HG03457 (cell line): ENCODE results near the gene UGT1A10.
"Not testable (repeated sequence)": the region's sequence is repeated elsewhere in the genome, so short reads cannot be mapped to it uniquely, and the experiment has no call there.

ENCODE experiments used
- ATAC-seq: cut with Tn5 transposase; IDR thresholded peaks from one replicate; pipeline ENCODE4 v1.9.1; 2021; ENCODE audit warnings: moderate number of reproducible peaks; ENCODE audit not compliant: unreplicated experiment

UGT1A10 gene

DNA sequence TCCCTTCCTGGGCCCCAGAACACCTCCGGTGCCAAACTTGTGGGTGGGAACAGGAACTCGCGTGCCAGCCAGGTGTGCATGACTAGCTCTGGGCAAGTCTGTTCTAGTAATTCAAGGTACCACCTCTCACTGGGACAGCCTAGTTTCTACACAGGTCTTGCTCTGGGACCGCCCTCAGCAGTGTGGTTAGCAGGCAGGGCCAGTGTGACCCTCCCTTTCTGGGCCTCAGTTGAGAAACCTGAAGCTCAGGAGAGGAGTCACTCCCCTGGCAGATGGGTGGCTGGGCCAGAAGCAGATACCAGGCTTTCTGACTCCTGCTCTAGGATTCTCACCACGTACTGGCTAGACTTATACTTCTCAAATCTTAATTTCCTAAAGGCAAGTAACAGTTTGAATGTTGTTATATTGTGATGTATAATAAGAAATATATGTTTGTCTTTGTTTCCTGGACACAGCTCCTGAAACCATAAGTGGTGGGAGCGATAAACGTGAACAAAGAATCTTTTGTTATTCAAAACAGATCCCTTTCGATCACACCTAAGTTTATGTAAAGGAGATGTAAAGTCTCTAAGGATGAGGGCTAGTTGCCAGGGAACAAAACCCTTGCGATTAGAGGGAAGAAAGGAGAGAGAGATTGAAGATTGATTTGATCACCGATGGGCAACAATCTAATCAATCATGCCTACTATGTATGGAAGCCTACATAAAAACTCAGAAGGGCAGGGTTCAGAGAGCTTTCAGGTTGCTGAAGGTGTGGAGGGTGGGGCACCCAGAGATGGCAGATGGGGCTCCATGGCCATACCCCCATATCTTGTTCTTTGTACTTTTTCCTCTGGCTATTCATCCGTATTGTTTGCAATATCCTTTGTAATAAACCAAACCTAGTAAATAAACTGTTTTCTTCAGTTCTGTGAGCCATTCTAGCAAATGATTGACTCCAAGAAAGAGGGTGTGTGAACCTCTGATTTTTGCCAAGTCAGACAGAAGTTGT, 55.5 kb downstream of the UGT1A10 start:
- no peak for ATAC-seq

GRCh38 chr2:233692648-233693047, 56.4 kb downstream of the UGT1A10 start, which contains the start of gene UGT1A6:
UGT1A6 (plus strand) TSS chr2:233692890; CDS start chr2:233693005, 115 bp downstream.
- ATAC-seq, result no peak

DNA sequence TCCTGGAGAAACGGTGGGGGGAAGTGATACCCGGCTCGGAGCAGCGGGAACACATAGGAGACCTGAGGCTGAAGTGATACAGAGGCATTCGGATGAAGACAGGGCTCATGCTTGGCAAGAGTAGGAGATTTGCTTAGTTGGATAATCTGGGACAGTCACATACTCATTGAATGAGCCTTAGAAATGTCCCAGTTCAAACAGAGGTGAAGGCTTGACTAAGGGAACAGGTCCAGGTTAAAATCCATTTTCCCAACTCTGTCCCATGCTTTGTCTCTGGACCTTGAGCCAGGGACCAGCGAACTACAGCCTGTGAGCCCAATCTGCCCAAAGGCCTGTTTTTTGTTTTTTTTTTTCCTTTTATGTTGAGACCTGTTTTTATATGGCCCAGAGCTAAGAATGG, 57.7 kb downstream of the UGT1A10 start:
- ATAC-seq, result no peak

GRCh38 chr2:233698740-233699139, 62.5 kb downstream of the UGT1A10 start:
- no peak for ATAC-seq

- ATAC-seq, result no peak
Observed at GRCh38 chr2:233699424-233700027, 63.3 kb downstream of the UGT1A10 start.

DNA sequence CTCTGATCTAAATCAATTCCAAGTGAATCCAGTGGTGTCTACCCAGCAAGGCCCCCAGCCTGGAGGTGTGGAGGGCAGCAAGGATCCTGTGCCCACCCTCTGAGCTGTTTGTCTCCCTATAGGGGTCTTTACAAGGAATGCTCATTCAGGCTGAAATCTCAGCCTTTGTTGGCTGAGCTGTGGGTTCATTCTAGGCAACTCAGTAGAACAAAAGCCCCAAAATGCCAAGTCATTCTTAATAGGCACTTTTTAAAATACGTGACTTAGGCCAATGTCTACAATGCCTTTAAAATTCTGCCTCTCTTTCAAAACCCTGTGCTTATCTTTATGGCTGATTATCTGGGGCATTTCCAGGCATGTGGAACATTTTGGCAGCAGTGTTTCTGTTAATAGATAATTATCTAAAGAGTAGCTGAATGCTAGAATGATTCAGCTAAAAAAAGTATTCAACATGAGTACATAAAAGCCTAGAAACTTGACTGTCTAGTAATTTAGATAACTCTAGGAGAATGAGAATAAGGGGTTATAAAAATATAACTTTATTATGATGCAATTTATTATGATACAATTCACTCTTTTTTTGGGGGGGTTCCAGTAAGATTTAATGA, 63.9 kb downstream of the UGT1A10 start:
- no peak for ATAC-seq

DNA sequence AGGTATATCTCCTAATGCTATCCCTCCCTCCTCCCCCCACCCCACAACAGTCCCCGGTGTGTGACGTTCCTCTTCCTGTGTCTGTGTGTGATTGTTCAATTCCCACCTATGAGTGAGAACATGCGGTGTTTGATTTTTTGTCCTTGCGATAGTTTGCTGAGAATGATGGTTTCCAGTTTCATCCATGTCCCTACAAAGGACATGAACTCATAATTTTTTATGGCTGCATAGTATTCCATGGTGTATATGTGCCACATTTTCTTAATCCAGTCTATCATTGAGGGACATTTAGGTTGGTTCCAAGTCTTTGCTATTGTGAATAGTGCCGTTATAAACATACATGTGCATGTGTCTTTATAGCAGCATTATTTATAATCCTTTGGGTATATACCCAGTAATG, 64.6 kb downstream of the UGT1A10 start:
- not testable (repeated sequence) for ATAC-seq

GRCh38 chr2:233702238-233702637, 66.0 kb downstream of the UGT1A10 start:
- ATAC-seq, result no peak

- ATAC-seq, result no peak
Observed at GRCh38 chr2:233705911-233706506, 69.8 kb downstream of the UGT1A10 start.

DNA sequence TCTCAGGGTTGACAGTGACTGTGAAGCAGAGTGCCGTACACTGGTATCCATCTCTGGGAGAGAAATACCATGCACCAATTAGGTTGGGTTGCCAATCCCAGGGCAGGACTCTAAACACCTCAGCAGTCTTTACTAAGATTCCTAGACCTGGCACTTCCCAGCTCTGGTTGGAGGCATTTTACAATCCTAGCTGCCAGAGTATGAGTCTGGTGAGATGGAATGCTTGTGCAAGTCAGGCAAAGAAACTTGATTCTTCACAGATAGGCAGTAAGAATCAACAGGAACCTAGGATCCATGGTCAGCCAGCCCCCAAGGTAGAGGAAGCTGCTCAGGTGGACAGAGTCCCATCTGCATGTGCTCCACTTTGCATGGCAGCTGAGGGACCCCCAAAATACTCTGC, 70.5 kb downstream of the UGT1A10 start:
- no peak for ATAC-seq

GRCh38 chr2:233707940-233708644, 71.8 kb downstream of the UGT1A10 start:
- no peak for ATAC-seq

GRCh38 chr2:233708942-233709341, 72.7 kb downstream of the UGT1A10 start:
- ATAC-seq, result no peak

DNA sequence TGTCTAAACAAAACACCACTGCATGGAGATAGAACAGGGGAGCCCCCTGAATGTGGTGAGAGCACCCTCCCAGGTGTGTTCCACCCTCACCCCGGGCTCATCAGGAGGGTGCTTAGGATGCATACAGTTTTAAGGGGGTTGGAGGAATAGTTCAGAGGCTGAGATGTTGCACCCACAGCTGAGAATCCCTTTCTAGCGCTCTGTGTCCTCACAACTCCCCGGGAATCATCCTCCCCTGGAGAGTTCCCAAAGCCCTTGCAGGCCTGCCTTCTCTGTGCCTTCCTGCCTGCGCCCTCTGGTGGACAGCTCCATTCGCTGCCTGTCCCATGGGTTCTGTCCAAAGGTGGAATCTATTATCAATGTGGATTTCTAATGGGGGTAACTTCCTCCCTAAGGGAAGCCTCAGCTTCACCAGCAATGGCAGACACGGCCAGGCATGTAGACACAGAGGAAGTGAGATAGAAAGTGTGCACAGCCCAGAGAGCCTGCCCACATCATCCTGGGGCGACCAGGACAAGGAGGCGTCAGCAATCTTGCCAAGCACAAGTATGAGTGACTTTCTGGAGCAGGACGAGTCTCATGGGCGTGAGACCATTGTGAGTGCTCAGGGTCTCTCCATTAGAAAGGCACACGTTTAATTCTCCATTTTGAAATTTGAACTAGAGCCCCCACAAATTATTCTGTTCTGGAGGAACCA, 75.2 kb downstream of the UGT1A10 start:
- no peak for ATAC-seq

DNA sequence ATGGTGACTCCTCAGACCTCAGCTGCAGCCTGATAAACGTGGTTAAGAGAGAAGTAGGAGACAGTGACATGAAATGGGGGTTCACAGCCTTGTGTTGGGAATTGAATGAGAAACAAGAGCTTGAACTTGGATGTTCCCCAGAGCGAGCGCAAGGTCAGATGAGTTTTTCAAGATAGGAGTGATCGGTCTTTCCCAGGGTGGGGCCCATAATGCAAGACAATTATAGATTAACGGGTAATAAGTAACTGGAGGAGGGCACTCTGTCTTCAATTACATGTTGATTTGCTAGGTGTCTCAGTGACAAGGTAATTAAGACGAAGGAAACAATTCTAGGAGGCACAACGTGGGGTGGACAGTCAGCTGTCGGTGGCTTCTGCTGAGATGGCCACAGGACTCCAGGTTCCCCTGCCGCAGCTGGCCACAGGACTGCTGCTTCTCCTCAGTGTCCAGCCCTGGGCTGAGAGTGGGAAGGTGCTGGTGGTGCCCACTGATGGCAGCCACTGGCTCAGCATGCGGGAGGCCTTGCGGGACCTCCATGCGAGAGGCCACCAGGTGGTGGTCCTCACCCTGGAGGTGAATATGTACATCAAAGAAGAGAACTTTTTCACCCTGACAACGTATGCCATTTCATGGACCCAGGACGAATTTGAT, 76.5 kb downstream of the UGT1A10 start, which contains the start of gene UGT1A5:
TSS of gene UGT1A5 (plus strand) at position 297 of the 651 bp plus-strand sequence. CDS start at position 382, 85 bp downstream.
- ATAC-seq, result no peak

DNA sequence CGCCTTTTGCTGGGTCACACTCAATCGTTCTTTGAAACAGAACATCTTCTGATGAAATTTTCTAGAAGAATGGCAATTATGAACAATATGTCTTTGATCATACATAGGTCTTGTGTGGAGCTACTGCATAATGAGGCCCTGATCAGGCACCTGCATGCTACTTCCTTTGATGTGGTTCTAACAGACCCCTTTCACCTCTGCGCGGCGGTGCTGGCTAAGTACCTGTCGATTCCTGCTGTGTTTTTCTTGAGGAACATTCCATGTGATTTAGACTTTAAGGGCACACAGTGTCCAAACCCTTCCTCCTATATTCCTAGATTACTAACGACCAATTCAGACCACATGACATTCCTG, 77.0 kb downstream of the UGT1A10 start:
- no peak for ATAC-seq

DNA sequence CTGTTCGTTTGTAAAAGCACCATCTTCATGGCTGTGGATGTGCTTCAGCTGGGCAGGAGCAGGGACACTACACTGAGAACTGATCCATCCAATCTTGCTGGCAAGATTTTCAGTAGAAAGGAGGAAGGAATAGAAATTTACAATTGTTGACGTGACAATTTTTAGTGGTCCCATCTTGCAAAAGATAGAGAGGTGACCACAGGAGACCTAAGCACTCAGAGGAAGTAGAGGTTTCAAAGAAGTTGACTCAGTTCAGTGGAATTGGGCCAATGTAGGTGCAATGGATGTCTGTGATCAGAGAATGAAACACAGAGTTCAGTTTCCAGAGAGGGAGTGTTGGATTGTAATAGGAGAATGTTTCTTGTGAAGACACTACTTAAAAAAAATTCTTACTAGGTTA, 77.9 kb downstream of the UGT1A10 start:
- ATAC-seq, result no peak

DNA sequence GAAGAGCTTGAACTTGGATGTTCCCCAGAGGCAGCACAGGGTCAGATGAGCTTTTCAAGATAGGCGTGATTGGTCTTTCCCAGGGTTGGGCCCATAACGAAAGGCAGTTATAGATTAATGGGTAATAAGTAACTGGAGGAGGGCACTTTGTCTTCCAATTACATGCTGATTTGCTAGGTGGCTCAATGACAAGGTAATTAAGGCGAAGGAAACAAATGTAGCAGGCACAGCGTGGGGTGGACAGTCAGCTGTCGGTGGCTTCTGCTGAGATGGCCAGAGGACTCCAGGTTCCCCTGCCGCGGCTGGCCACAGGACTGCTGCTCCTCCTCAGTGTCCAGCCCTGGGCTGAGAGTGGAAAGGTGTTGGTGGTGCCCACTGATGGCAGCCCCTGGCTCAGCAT, 82.3 kb downstream of the UGT1A10 start, which contains the start of gene UGT1A4:
TSS of gene UGT1A4 (plus strand) at position 185 of the 400 bp plus-strand sequence. CDS start at position 270, 85 bp downstream.
- no peak for ATAC-seq

DNA sequence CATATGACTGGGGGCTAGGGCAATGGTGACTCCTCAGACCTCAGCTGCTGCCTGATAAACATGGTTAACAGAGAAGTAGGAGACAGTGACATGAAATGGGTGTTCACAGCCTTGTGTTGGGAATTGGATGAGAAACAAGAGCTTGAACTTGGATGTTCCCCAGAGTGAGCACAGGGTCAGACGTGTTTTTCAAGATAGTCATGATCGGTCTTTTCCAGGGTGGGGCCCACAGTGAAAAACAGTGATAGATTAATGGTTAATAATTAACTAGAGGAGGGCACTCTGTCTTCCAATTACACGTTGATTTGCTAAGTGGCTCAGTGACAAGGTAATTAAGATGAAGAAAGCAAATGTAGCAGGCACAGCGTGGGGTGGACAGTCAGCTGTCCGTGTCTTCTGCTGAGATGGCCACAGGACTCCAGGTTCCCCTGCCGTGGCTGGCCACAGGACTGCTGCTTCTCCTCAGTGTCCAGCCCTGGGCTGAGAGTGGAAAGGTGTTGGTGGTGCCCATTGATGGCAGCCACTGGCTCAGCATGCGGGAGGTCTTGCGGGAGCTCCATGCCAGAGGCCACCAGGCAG, 92.6 kb downstream of the UGT1A10 start, which contains the start of gene UGT1A3:
TSS of gene UGT1A3 (plus strand) at position 320 of the 579 bp plus-strand sequence. CDS start at position 405, 85 bp downstream.
- no peak for ATAC-seq
